T-helper 2 cell treated with Interferon-gamma antibody and Interleukin-4, amounts not matched to agents 5 μg/mL and 100 μg/mL, for 36 hours (primary cell): ENCODE measurements around the gene GAA.

ENCODE experiments used
- DNase-seq: peaks from one replicate; pipeline ENCODE4 v3.0.0; 2021; ENCODE audit warnings: low spot score
- H3K27ac Mint-ChIP-seq: one replicate; pipeline ENCODE4 v1.8.0; 2021; ENCODE audit warnings: mild to moderate bottlenecking, mixed read lengths
- H3K27me3 Mint-ChIP-seq: one replicate; pipeline ENCODE4 v1.8.0; 2021; ENCODE audit warnings: low read depth, mixed read lengths
- H3K36me3 Mint-ChIP-seq: one replicate; pipeline ENCODE4 v1.8.0; 2021; ENCODE audit warnings: low read depth, mixed read lengths
- H3K4me1 Mint-ChIP-seq: one replicate; pipeline ENCODE4 v1.8.0; 2021; ENCODE audit warnings: low read depth, mixed read lengths
- H3K4me3 Mint-ChIP-seq: one replicate; pipeline ENCODE4 v1.8.0; 2022; ENCODE audit warnings: mild to moderate bottlenecking, moderate library complexity, mixed read lengths
- H3K9me3 Mint-ChIP-seq: one replicate; pipeline ENCODE4 v1.8.0; 2021; ENCODE audit warnings: mixed read lengths

GAA gene

GRCh38 chr17:80101011-80101945 lies at the start of gene GAA:
Gene GAA, plus strand, starts transcription at chr17:80101581. Its CDS starts 3,006 bp downstream, at chr17:80104587.
- Mint-ChIP-seq H3K4me3 (peak within 1 kb of the TSS; percentile 93), H3K36me3 (no peaks in the 10 kb centered on the region), H3K9me3 (no peaks in the 10 kb centered on the region), H3K27me3 (peaks cover 4% of the 10 kb centered on the region), H3K4me1 (peaks cover 25% of the 10 kb centered on the region), H3K27ac (peak within 1 kb of the TSS; percentile 85)
- peak; percentile 88 for DNase-seq

GRCh38 chr17:80051681-80052080 lies 49.7 kb upstream of the GAA start:
- Mint-ChIP-seq H3K4me3 (no peak overlapping the region), H3K27me3 (no peaks in the 10 kb centered on the region)

DNA sequence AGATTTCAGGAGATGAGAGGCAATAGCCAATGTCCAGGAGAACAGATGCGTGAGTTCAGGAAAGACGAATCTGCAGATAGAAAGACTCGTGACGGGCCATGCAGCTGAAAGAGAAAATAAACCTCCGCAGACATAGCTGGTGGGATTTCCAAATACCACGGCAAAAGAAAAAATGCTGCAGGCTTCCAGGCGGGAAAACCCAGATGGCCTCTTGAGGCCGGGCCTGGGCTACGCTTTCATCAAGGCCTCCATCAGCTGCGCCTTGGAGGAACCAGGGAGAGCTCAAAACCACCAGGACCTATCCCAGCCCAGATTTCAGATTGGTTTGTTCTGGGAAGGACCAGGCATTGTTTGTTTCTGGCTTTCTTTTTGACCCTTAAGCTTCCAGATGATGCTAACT lies 48.3 kb upstream of the GAA start:
- Mint-ChIP-seq H3K4me3 (no peak overlapping the region), H3K27me3 (no peaks in the 10 kb centered on the region), H3K27ac (no peak overlapping the region), H3K36me3 (no peaks in the 10 kb centered on the region), H3K4me1 (no peaks in the 10 kb centered on the region), H3K9me3 (no peaks in the 10 kb centered on the region)
- DNase-seq, result no peak

More at GRCh38 chr17:80051681-80052080, 49.7 kb upstream of the GAA start:
- no peaks in the 10 kb centered on the region for H3K36me3 Mint-ChIP-seq
- no peaks in the 10 kb centered on the region for H3K4me1 Mint-ChIP-seq
- H3K9me3 Mint-ChIP-seq, result no peaks in the 10 kb centered on the region
- no peak for DNase-seq
- no peak overlapping the region for H3K27ac Mint-ChIP-seq

- no peak for DNase-seq
- Mint-ChIP-seq H3K4me1 (no peaks in the 10 kb centered on the region), H3K27me3 (no peaks in the 10 kb centered on the region), H3K9me3 (no peaks in the 10 kb centered on the region), H3K4me3 (no peak overlapping the region), H3K36me3 (no peaks in the 10 kb centered on the region), H3K27ac (no peak overlapping the region)
Observed at GRCh38 chr17:80055597-80055996, 45.8 kb upstream of the GAA start.

DNA sequence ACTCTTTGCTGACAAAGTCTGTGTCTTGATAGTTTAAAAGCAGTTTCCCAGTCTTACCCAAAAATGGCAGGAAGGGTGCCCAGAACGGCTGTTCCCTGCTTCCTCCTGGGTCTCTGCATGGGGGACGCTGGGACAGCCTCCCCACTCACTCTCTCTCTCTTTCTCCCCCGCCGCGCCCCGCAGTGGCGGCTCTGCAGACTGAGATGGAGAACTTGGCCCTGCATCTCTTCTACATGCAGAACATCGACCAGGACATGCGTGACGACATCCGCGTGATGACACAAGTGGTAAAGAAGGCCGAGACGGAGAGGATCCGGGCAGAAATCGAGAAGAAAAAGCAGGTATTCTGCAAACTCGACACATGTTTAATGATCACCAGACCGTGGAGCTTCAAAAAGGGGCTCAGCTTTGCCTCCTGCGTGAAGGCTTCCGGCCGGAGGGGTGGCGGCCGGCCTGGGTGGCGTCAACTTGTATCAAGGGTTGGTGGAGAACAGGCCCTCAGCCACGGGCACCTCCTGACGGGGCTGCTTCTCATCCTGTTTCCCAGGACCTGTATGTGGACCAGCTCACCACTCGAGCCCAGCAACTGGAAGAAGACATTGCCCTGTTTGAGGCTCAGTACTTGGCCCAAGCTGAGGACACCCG lies 42.9 kb upstream of the GAA start:
- Mint-ChIP-seq H3K27me3 (no peaks in the 10 kb centered on the region), H3K4me3 (no peak overlapping the region), H3K9me3 (no peaks in the 10 kb centered on the region), H3K27ac (no peak overlapping the region), H3K36me3 (no peaks in the 10 kb centered on the region), H3K4me1 (no peaks in the 10 kb centered on the region)
- DNase-seq, result no peak

DNA sequence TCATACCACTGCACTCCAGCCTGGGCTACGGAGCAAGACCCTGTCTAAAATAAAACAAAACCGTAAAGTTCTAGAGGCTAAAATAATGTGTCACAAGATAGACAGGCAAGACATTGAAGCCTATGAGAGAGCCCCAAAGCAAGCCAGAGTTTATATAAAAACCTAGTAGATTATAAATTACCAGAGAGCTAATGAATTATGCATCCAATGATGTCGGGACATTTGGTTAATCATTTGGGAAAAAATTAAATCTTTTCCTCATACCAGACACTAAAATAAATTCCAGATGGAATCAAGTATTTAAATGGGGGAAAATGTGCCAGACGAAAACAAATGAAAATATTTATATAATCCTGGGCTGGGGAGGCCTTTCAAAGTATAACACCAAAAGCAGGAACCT lies 40.7 kb upstream of the GAA start:
- Mint-ChIP-seq H3K27ac (no peak overlapping the region), H3K4me3 (no peak overlapping the region), H3K36me3 (no peaks in the 10 kb centered on the region), H3K4me1 (no peaks in the 10 kb centered on the region), H3K27me3 (no peaks in the 10 kb centered on the region), H3K9me3 (no peaks in the 10 kb centered on the region)
- DNase-seq, result no peak

DNA sequence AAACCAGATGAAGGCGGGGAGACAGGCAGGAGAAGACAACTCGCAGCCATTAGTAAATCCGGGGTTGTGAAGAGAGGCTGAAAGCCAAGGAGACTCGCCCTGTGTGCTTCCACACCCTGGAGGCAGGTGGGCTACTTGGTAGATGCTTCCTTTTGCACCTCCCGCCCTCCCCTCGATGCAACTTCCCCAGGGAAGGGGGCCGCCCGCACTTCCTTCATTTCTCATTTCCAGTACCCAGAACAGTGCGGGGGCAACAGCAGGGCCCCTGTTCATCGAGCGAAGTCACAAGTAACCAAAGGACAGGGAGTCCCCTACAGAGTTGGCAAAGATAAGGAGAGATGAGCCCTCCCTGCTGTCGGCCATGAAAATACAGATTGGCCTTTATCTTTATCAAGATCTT lies 40.0 kb upstream of the GAA start:
- DNase-seq, result no peak
- Mint-ChIP-seq H3K9me3 (no peaks in the 10 kb centered on the region), H3K4me1 (no peaks in the 10 kb centered on the region), H3K27me3 (no peaks in the 10 kb centered on the region), H3K27ac (no peak overlapping the region), H3K4me3 (no peak overlapping the region), H3K36me3 (no peaks in the 10 kb centered on the region)

- H3K27me3 Mint-ChIP-seq, result no peaks in the 10 kb centered on the region
- DNase-seq, result no peak
Observed at GRCh38 chr17:80063830-80064585, 37.4 kb upstream of the GAA start.

DNA sequence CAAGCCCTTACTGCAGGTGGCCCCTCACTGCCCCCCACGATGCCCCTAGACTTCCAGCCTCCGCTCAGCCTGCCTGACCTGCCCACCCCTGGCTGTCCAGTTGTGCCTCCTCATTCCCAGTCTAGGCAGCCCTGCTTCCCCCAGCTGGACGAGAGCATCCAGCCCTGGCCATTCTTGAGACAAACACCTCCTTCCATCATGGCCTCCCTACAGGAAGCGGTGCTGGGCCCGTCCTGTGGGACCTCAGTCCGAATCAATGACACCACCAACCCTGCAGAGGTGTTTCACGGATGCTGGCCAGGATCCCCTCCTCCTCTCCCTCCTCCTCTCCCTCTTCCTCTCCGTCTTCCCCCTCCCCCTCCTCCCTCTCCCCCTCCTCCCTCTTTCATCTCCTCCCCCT lies 36.7 kb upstream of the GAA start:
- Mint-ChIP-seq H3K4me3 (no peak overlapping the region), H3K27ac (no peak overlapping the region), H3K36me3 (no peaks in the 10 kb centered on the region), H3K4me1 (no peaks in the 10 kb centered on the region), H3K27me3 (no peaks in the 10 kb centered on the region), H3K9me3 (no peaks in the 10 kb centered on the region)
- no peak for DNase-seq

More at GRCh38 chr17:80063830-80064585, 37.4 kb upstream of the GAA start:
- H3K4me3 Mint-ChIP-seq, result no peak overlapping the region
- H3K4me1 Mint-ChIP-seq, result no peaks in the 10 kb centered on the region
- no peak overlapping the region for H3K27ac Mint-ChIP-seq
- no peaks in the 10 kb centered on the region for H3K9me3 Mint-ChIP-seq
- H3K36me3 Mint-ChIP-seq, result no peaks in the 10 kb centered on the region

DNA sequence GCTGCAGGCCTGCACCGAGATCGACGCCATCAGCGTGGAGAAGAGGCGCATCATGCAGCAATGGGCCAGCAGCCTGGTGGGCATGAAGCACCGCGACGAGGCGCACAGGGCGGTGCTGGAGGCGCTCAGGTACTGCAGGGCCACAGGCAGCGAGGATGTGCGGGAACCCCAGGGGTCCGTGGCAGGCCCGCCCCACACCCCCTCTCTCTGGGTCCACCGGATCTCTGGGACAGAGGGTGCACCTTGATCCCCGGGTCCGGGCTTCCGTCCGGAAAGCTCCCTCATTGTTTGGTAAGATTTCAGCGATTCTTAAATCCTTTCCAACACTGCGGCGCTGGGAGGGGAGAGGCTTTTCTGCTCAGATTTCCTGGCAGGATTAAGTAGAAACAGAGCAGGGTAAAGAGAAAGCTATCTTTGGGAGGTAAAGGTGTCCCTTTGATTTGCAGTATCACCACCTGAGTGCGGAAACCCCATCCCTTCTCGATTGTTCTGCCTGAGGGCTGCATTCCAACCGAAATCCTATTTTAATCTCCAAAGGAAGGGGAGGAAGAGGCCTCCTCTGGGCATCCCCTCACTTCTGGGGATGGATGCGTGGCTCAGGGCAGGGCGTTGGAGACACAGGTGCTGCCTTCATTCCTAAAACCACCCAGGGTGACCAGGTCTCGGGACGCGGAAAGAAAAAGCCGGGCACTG lies 35.8 kb upstream of the GAA start:
- DNase-seq, result no peak
- Mint-ChIP-seq H3K4me1 (no peaks in the 10 kb centered on the region), H3K4me3 (no peak overlapping the region), H3K36me3 (no peaks in the 10 kb centered on the region), H3K27me3 (no peaks in the 10 kb centered on the region), H3K9me3 (no peaks in the 10 kb centered on the region), H3K27ac (no peak overlapping the region)

- H3K27ac Mint-ChIP-seq, result no peak overlapping the region
- H3K4me3 Mint-ChIP-seq, result no peak overlapping the region
- peaks cover 3% of the 10 kb centered on the region for H3K4me1 Mint-ChIP-seq
- no peaks in the 10 kb centered on the region for H3K9me3 Mint-ChIP-seq
- DNase-seq, result no peak
- H3K36me3 Mint-ChIP-seq, result no peaks in the 10 kb centered on the region
- H3K27me3 Mint-ChIP-seq, result no peaks in the 10 kb centered on the region
Observed at GRCh38 chr17:80067393-80067986, 33.9 kb upstream of the GAA start.

DNA sequence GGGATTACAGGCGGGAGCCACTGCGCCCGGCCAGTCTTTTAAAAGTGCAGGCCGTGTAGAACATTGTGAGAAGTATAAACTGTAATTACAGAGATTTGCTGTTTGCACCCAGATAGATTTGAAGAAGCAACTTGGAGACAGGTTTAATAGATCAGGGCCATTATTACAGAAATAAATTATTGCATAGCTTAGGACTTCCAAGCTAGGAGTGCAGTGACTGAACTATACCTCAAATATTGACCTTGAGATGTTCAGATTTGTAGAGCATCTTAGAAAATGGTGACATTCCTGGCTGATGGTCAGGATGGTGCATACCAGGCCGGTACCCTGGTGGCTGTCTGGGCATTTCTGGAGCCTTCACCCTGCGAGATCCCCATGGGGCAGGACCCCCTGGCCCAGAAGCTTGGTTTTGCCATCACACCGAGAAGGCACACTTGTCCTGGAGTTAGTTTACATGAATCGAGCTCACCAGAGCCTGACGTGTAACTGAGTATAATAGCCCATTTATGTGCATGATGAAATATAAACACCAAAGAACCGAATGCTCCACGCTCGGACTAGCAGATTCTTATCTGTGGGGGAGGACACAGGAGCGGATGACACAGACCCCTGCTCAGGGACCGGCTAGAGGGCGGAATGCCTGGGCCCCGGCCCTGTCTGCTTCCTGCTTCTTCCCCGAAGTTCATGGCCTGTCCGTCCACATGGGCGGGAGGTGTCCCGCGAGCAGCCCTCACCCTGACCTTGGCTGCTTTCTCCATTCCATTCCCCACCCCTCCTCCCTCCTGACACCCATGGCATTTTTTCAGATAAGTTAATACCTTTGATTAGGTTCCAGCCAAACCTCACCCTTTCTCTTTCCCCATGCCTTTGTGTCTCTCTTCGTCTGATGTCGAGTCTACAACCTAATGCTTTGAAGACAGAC lies 32.8 kb upstream of the GAA start:
- DNase-seq, result no peak
- Mint-ChIP-seq H3K4me3 (no peak overlapping the region), H3K9me3 (no peaks in the 10 kb centered on the region), H3K27ac (no peak overlapping the region), H3K36me3 (no peaks in the 10 kb centered on the region), H3K27me3 (no peaks in the 10 kb centered on the region), H3K4me1 (peaks cover 3% of the 10 kb centered on the region)
